ENCODE results near the gene SLC15A4. TPM values are rescaled to one million over a fixed set of nuclear protein-coding genes. Genes with fewer than 3 reads are reported as not detected.

SLC15A4 gene
- 10 to 100 TPM; 20.2 to 26.4 (median 23.1) TPM for total RNA-seq (2021; fragmentation: NEBNext Ultra II Directional; extraction: Animal tissue kit (Norgen Biotek cat#: 25700))
- long read RNA-seq, partial matches to known transcripts, result 2 of 10 reads
- long read RNA-seq, other reads (novel, unspliced or antisense), result 5 of 10 reads

DNA sequence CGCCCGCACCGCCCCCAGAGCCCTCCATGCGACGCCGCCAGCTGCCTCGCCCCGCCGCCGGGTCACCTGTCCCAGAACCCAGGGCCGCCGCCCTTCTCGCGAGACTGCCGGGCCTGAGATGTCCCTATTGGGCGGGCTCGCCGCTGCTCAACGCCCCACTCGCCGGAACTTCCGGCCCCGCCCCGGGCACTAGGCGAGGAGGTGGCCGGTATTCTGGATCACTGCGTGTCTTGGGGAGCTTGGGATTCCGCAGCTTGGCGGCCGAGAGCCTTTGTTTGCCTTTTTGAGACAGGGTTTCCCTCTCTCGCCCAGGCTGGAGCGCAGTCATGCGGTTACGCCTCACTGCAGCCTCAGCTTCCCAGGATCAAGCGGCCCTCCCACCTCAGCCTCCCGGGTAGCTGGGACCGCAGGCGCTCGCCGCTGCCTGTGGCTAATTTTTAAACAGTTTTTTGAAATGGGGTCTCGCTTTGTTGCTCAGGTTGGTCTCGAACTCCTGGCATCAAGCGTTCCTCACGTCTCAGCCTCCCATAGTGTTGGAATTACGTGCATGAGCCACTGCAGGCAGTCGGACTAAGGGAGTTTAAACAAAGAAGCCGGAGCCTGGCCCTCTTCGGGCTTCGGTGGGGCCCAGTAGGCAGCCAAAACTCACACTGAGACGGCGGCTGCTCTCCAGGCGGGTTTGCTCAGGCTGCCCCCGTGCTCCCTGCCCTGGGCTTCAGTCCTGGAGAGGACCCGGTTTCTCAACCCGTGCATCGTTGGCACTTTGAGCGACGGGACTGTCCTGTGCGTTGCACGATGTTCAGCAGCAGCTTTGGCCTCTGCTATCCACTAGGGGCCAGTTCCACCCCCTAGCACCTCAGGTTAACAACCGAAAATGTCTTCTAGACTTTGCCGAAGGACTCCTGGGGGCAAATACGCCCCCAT is at the start of gene SLC15A4:
TSS of gene SLC15A4 (minus strand) at position 43 of the 924 bp plus-strand sequence. CDS start at position 28, 15 bp downstream.
- Mint-ChIP-seq H3K4me3 (peak within 1 kb of the TSS; percentile 89), H3K36me3 (ENCODE audit: low read depth) (peaks cover 10% of the 10 kb centered on the region), H3K27me3 (ENCODE audit: insufficient read depth) (peaks cover 3% of the 10 kb centered on the region; the same call in 1 of the 2 replicates), H3K27ac (peak within 1 kb of the TSS; percentile 73), H3K9me3 (no peaks in the 10 kb centered on the region), H3K4me1 (ENCODE audit: low read depth) (peaks cover 22% of the 10 kb centered on the region)
- TF ChIP-seq, protein P1, sequence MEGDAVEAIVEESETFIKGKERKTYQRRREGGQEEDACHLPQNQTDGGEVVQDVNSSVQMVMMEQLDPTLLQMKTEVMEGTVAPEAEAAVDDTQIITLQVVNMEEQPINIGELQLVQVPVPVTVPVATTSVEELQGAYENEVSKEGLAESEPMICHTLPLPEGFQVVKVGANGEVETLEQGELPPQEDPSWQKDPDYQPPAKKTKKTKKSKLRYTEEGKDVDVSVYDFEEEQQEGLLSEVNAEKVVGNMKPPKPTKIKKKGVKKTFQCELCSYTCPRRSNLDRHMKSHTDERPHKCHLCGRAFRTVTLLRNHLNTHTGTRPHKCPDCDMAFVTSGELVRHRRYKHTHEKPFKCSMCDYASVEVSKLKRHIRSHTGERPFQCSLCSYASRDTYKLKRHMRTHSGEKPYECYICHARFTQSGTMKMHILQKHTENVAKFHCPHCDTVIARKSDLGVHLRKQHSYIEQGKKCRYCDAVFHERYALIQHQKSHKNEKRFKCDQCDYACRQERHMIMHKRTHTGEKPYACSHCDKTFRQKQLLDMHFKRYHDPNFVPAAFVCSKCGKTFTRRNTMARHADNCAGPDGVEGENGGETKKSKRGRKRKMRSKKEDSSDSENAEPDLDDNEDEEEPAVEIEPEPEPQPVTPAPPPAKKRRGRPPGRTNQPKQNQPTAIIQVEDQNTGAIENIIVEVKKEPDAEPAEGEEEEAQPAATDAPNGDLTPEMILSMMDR (IDR thresholded peaks at IDR 0.05), result peak; percentile 25; the same call in 1 of the 2 replicates
- peak; percentile 87 for DNase-seq

DNA sequence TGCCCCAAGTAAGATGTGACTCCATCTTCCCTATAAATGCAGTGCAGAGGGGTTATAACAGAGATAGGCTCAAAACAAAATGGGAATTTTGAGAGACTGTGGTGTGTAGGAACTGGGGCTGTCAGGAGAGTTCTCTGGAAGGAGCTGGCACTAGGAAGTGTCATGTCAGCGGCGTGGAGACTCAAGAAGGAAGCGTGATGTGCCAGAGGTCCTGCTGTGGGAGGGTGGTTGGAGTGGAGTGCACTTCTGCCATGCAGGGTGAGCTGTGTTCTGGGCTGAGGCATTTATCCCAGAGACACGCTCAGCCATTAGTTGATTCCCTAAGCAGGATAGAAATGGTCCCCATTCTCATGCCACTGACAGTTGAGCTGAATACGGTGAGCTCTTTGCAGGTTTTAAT is 48.5 kb upstream of the SLC15A4 start:
- Mint-ChIP-seq H3K9me3 (peaks cover 57% of the 10 kb centered on the region), H3K27me3 (ENCODE audit: insufficient read depth) (peaks cover 2% of the 10 kb centered on the region; the same call in 1 of the 2 replicates), H3K4me3 (no peak overlapping the region), H3K4me1 (ENCODE audit: low read depth) (no peaks in the 10 kb centered on the region), H3K27ac (no peak overlapping the region), H3K36me3 (ENCODE audit: low read depth) (no peaks in the 10 kb centered on the region)
- DNase-seq, result no peak
- TF ChIP-seq, protein P1 (IDR thresholded peaks at IDR 0.05), result no peak

DNA sequence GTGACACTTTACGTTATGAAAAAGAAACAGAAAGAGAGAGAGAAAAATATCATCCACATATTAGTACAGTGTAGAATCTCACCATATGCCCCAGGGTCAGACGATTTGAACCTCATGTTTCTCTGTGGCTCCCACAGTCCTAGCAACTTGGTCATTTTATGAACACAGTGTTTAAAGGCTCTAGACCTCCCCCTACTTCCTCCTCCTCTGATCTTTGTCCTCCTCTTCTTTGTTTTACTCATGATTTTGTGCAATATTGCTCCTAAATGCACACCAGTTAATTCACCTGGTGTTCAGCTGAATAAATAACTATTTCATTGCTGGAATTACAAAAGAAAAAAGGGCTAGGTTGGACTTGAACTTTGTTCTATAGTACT is 47.7 kb upstream of the SLC15A4 start:
- H3K27ac Mint-ChIP-seq, result no peak overlapping the region
- no peak for DNase-seq
- peaks cover 2% of the 10 kb centered on the region; the same call in 1 of the 2 replicates for H3K27me3 Mint-ChIP-seq (ENCODE audit: insufficient read depth)
- no peaks in the 10 kb centered on the region for H3K4me1 Mint-ChIP-seq (ENCODE audit: low read depth)
- TF ChIP-seq, protein P1 (IDR thresholded peaks at IDR 0.05), result no peak
- H3K4me3 Mint-ChIP-seq, result no peak overlapping the region
- no peaks in the 10 kb centered on the region for H3K36me3 Mint-ChIP-seq (ENCODE audit: low read depth)
- peaks cover 50% of the 10 kb centered on the region for H3K9me3 Mint-ChIP-seq

DNA sequence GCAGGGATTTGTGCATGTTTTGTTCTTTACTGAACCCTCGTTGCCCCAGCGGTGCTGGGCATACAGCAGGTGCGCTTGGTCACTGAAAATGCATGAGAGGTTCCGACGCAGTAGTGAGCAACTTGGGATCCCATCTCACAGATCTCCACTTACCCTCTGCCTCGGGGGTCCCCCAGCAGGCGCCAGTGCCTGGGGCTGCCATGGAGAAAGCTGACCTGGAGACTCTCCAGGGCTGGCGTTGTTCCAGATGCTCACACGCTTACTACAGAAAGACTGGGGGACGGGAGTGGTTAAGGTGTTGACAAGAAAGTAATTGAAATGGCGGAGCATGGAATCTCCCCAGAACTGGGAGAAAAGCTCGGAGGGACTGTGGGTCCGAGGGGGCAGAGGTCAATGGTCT is 43.7 kb upstream of the SLC15A4 start:
- H3K9me3 Mint-ChIP-seq, result peaks cover 49% of the 10 kb centered on the region
- no peak overlapping the region for H3K4me3 Mint-ChIP-seq
- H3K27ac Mint-ChIP-seq, result no peak overlapping the region
- peaks cover 2% of the 10 kb centered on the region for H3K27me3 Mint-ChIP-seq (ENCODE audit: insufficient read depth)
- no peaks in the 10 kb centered on the region for H3K36me3 Mint-ChIP-seq (ENCODE audit: low read depth)
- DNase-seq, result no peak
- TF ChIP-seq, protein P1 (IDR thresholded peaks at IDR 0.05), result no peak
- H3K4me1 Mint-ChIP-seq (ENCODE audit: low read depth), result no peaks in the 10 kb centered on the region

DNA sequence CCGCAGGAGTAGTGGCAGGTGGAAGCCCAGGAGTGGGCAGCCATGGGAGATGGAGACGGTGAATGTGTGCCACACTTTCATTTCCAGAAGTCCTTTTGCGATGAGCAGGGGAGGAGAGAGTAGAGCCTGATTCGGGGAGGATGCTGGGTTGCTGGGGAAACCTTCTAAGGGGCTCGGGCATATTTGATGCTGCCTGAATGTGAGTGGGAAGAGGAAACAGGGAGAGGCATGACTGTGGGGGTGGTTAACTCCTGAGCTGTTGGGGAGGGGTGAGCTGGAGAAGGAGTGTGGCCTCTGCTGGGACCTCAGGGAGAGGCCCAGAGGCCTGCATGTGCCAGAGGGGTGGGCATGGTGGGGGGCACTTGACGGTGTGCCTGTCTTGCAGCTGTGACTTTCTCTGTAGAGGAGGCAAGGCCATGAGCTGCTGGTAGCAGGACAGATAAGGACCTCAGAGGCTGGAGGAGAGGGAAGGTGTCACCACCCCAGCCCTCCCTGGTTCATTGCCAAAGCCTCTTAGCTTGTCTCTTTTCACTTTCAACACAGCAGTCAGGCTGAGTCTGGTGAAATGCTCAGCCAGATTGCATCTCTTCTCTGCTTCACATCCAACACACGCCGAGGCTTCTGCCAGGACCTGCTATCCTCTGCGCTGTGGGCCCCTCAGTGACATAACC is 40.9 kb upstream of the SLC15A4 start:
- Mint-ChIP-seq H3K27me3 (ENCODE audit: insufficient read depth) (peaks cover 4% of the 10 kb centered on the region), H3K27ac (no peak overlapping the region)

More for the DNA sequence above, 40.9 kb upstream of the SLC15A4 start:
- H3K36me3 Mint-ChIP-seq (ENCODE audit: low read depth), result 0 out of 2 replicates have a peak, but pooled peaks cover 3% of the 10 kb centered on the region
- peaks cover 33% of the 10 kb centered on the region; the same call in 1 of the 2 replicates for H3K9me3 Mint-ChIP-seq
- TF ChIP-seq, protein P1 (IDR thresholded peaks at IDR 0.05), result no peak
- no peak overlapping the region for H3K4me3 Mint-ChIP-seq
- no peaks in the 10 kb centered on the region for H3K4me1 Mint-ChIP-seq (ENCODE audit: low read depth)
- DNase-seq, result no peak

Data from HFFc6 (cell line).